GM12878 (cell line): Measurements from ENCODE around the gene FAM13C. TPM values are rescaled to one million over a fixed set of nuclear protein-coding genes. Genes with fewer than 3 reads are reported as not detected.

ENCODE experiments used
- ATAC-seq: fragments of 200-7000 bp; cut with Tn5 transposase; 3 replicates; pipeline ENCODE4 v1.9.1; 2020; ENCODE audit warnings: mild to moderate bottlenecking, moderate library complexity
- BruUV-seq: library from RNA; stranded (reverse); fragments of 400-500 nt; replicated peaks from 2 replicates; lab custom pipeline; 2021; lab: Mats Ljungman, UMichigan
- CTCF ChIA-PET: fragments of 300-600 bp; sonication (Branson Sonifier 250); formaldehyde crosslinking; extraction: SDS; loops from one replicate; lab custom pipeline; 2021; ENCODE audit warnings: inconsistent platforms; lab: Yijun Ruan, JAX
- POLR2A ChIA-PET: fragments of 350-600 bp; formaldehyde crosslinking; extraction: SDS; loops from one replicate; lab custom pipeline; 2021; ENCODE audit warnings: inconsistent platforms; lab: Charles Lee
- RAD21 ChIA-PET: fragments of 300-600 bp; sonication (Branson Sonifier 250); formaldehyde crosslinking; loops from one replicate; lab custom pipeline; 2023; ENCODE audit warnings: antibody characterized with exemption; ENCODE audit not compliant: unreplicated experiment; lab: Charles Lee
- SMC1A ChIA-PET: fragments of 300-600 bp; sonication (Branson Sonifier 250); formaldehyde crosslinking; loops from one replicate; lab custom pipeline; 2023; ENCODE audit not compliant: unreplicated experiment, uncharacterized antibody; lab: Charles Lee
- DNase-seq: peaks from one replicate; pipeline ENCODE4 v3.0.0-alpha.2; 2011; ENCODE audit warnings: low read depth, low spot score
- FAIRE-seq: peaks from 3 replicates; lab custom pipeline; 2011; peaks lifted over from hg19 to GRCh38; lab: Jason Lieb, UNC
- H2AFZ ChIP-seq: 2 replicates; pipeline ENCODE4 v1.6.0; 2011; ENCODE audit warnings: low read depth, low read length, control low read depth; ENCODE audit not compliant: control insufficient read depth
- H3K27ac ChIP-seq: 2 replicates; pipeline ENCODE4 v1.5.1; 2011; ENCODE audit warnings: control low read depth; ENCODE audit not compliant: control insufficient read depth, insufficient read depth
- H3K27me3 ChIP-seq, 2 experiments: replicated peaks in 1 of 2; 2 replicates each; pipeline versions ENCODE4 v1.6.0 to v1.6.1; 2011; ENCODE audit warnings: low read length in 1 of 2; ENCODE audit not compliant: control insufficient read depth in 2 of 2, insufficient read depth in 2 of 2
- H3K36me3 ChIP-seq, 2 experiments: 2 replicates each; pipeline ENCODE4 v1.5.1; 2011; ENCODE audit warnings: low read length in 1 of 2; ENCODE audit not compliant: control insufficient read depth in 2 of 2, insufficient read depth in 2 of 2
- H3K4me1 ChIP-seq: 2 replicates; pipeline ENCODE4 v1.6.1; 2011; ENCODE audit warnings: mild to moderate bottlenecking, low read length, moderate library complexity, mixed read lengths; ENCODE audit not compliant: control insufficient read depth, insufficient read depth
- H3K4me2 ChIP-seq: 2 replicates; pipeline ENCODE4 v1.6.0; 2011; ENCODE audit warnings: control low read depth; ENCODE audit not compliant: control insufficient read depth, insufficient read depth
- H3K4me3 ChIP-seq: fragments of 200-600 bp; sonication (generic); 2 replicates; pipeline ENCODE4 v1.5.1; 2016
- H3K79me2 ChIP-seq: 2 replicates; pipeline ENCODE4 v1.6.0; 2011; ENCODE audit warnings: low read length; ENCODE audit not compliant: control insufficient read depth, insufficient read depth
- H3K9ac ChIP-seq: 2 replicates; pipeline ENCODE4 v1.8.0; 2011; ENCODE audit warnings: low read length, control low read depth, mixed read lengths; ENCODE audit not compliant: control insufficient read depth, insufficient read depth
- H3K9me3 ChIP-seq: replicated peaks from 3 replicates; pipeline ENCODE4 v1.5.1; 2011; ENCODE audit warnings: mild to moderate bottlenecking, low read length; ENCODE audit not compliant: control insufficient read depth, insufficient read depth
- H4K20me1 ChIP-seq: 2 replicates; pipeline ENCODE4 v1.6.0; 2011; ENCODE audit not compliant: control insufficient read depth, insufficient read depth
- BCL11A ChIP-seq: IDR thresholded peaks from 2 replicates; pipeline ENCODE4 v1.6.1; 2011; ENCODE audit warnings: low read depth, low read length
- CHD2 ChIP-seq: IDR thresholded peaks from 2 replicates; pipeline ENCODE4 v1.6.1; 2011; ENCODE audit warnings: low read depth, low read length, improper control_type of control experiment, borderline replicate concordance
- CREB1 ChIP-seq: IDR thresholded peaks from 2 replicates; pipeline ENCODE4 v1.6.1; 2012; ENCODE audit warnings: low read depth, mild to moderate bottlenecking, inconsistent platforms
- ESRRA ChIP-seq: IDR thresholded peaks from 2 replicates; pipeline ENCODE4 v1.6.1; 2012; ENCODE audit warnings: mild to moderate bottlenecking, low read length, improper control_type of control experiment
- KLF5 ChIP-seq: fragments of 450-650 bp; IDR thresholded peaks from 2 replicates; pipeline ENCODE4 v1.6.1; 2014; ENCODE audit warnings: mild to moderate bottlenecking; ENCODE audit not compliant: partially characterized antibody
- SMAD1 ChIP-seq: fragments of 450-650 bp; IDR thresholded peaks from 2 replicates; pipeline ENCODE4 v1.6.1; 2018; ENCODE audit warnings: mild to moderate bottlenecking, low read depth; ENCODE audit not compliant: partially characterized antibody
- SMARCA5 ChIP-seq: fragments of 450-650 bp; IDR thresholded peaks from 2 replicates; pipeline ENCODE4 v1.6.1; 2017; ENCODE audit warnings: mild to moderate bottlenecking
- SP1 ChIP-seq: IDR thresholded peaks from one replicate; pipeline ENCODE4 v1.6.1; 2011; ENCODE audit warnings: low read depth, low read length
- SUPT20H ChIP-seq: IDR thresholded peaks from 2 replicates; pipeline ENCODE4 v1.6.1; 2011; ENCODE audit warnings: low read depth, mild to moderate bottlenecking, low read length, moderate library complexity, borderline replicate concordance; ENCODE audit not compliant: control insufficient read depth
- ZBTB11 ChIP-seq: fragments of 450-650 bp; formaldehyde crosslinking; IDR thresholded peaks from 2 replicates; pipeline ENCODE4 v1.5.0; 2022; ENCODE audit warnings: mild to moderate bottlenecking, missing genetic modification characterization
- WGBS: methylation state at CpG from one replicate; pipeline ENCODE4 v1.1.6; 2016; ENCODE audit warnings: low lambda C conversion rate; ENCODE audit not compliant: insufficient replicate concordance, insufficient coverage; ENCODE audit errors: missing lambda C conversion rate; 5-methylcytosine and 5-hydroxymethylcytosine counted together
- in situ Hi-C: fragments of 300-500 bp; cut with MboI; formaldehyde crosslinking; loops from 9 replicates; pipeline ENCODE4 v1.14.3; 2018; ENCODE audit warnings: mixed read lengths
- intact Hi-C: fragments of 100-400 bp; cut with micrococcal nuclease; formaldehyde crosslinking; loops from one replicate; pipeline ENCODE4 v1.14.2; 2022; ENCODE audit not compliant: unreplicated experiment
- polyA plus RNA-seq, 11 experiments: library from polyadenylated mRNA; depleted of rRNA in 4 of 11; unstranded in 6 of 11; stranded (reverse) in 5 of 11; fragments of >200 nt; fragmentation: Nextera tagmentation in 4 of 11; fragmentation: Illumina TruSeq in 1 of 11; extraction: Ambion mirVana in 4 of 11; extraction: Trizol in 1 of 11; gene quantifications; 1 replicate in 1 of 11; 2 replicates in 10 of 11; pipeline versions ENCODE4 v1.2.1 to v1.2.3, GENCODE V29; 2011 to 2016; ENCODE audit warnings: inconsistent platforms in 2 of 11, missing spikeins in 2 of 11, low read depth in 1 of 11
- total RNA-seq, 4 experiments: library from RNA; depleted of rRNA in 3 of 4; stranded (reverse); fragments of >200 nt in 3 of 4; fragmentation: Illumina TruSeq in 1 of 4; extraction: Trizol in 1 of 4; gene quantifications; 2 replicates each; pipeline versions ENCODE4 v1.2.1 to v1.2.3, GENCODE V29; 2013 to 2021
- TF ChIP-seq, protein P1 (sequence below): fragments of 450-650 bp; formaldehyde crosslinking; IDR thresholded peaks from 2 replicates; pipeline ENCODE4 v1.4.0; 2020; ENCODE audit warnings: mild to moderate bottlenecking, moderate library complexity

The FAM13C gene
- total and polyA plus RNA-seq, 10 of the 15 experiments (the other 5 are each of a cell fraction or from before 2014, with no cell fraction given): 0.04 to 0.31 (median 0.13) TPM; not detected in 5

DNA sequence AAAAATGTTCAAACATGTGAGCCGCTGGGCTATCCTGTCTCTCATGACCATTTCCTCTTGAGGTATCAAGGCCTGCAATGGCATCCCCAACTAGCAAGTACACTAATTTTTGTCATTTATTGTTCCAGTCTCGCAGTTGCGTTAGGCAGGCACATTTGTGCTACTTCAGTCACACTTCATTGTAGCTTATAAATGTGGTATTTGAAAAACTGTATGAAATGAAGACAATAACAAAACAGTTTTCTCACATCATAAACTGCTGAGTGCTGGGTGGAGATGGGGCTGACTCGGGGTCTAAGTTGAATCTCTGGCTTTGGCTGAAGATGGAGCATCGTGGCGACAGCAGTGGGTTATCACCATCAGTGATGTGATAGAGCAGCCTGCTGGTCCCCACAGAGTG lies 92.7 kb downstream of the FAM13C start:
- no peak overlapping the region for H3K4me3 ChIP-seq
- H2AFZ ChIP-seq: no peak overlapping the region
- no peaks in the 10 kb centered on the region for H3K9me3 ChIP-seq
- POLR2A ChIA-PET: no interaction called here
- TF ChIP-seq ESRRA: no peak
- no peak for TF ChIP-seq BCL11A
- TF ChIP-seq CHD2: no peak
- TF ChIP-seq KLF5: no peak
- TF ChIP-seq SUPT20H: no peak
- TF ChIP-seq, all 136 proteins: peak for 0
- in situ Hi-C loops (no loop called here), intact Hi-C loops (no loop called here)
- H3K4me1 ChIP-seq: no peaks in the 10 kb centered on the region
- 37% methylated on average over 6 of the region's 6 CpGs for WGBS
- CTCF ChIA-PET: no interaction called here
- no peaks in the 10 kb centered on the region for H3K27me3 ChIP-seq
- no peak for ATAC-seq
- no peak overlapping the region for H3K27ac ChIP-seq
- no peak overlapping the region for H3K9ac ChIP-seq
- no peaks in the 10 kb centered on the region for H3K79me2 ChIP-seq
- SMC1A ChIA-PET: interaction anchor here (1.5 kb wide), 1 partner anchor 11 kb away, joined by 3 read pairs; no protein-coding TSS in a partner anchor
- no peaks in the 10 kb centered on the region for H4K20me1 ChIP-seq
- no peak for FAIRE-seq
- no TSS peak for BruUV-seq
- H3K36me3 ChIP-seq: no peaks in the 10 kb centered on the region
- RAD21 ChIA-PET: interaction anchor here (1.0 kb wide), 1 partner anchor 317 kb away, joined by 3 read pairs; no protein-coding TSS in a partner anchor
- H3K4me2 ChIP-seq: no peak overlapping the region
- no peak for DNase-seq

DNA sequence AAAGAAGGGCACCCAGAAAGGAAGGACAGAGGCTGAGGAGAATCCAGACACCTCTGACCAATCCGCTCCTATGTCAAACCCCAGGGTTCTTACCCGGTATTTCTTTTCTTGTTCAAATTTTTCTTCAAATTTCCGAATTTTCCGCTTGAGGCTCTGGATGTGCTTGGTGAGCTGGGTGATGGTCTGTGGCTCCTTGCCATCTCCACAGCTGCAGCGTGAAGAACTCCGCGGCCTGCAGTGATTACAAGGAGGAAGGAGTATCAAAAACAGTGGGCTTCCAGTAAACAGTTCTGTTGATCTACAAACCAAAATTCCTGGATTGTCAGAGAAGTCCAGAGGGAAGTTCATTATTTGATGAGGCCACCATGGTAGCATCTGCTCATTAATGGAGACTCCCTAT lies 93.9 kb downstream of the FAM13C start:
- BruUV-seq: no TSS peak
- no peak for FAIRE-seq
- H3K27ac ChIP-seq: no peak overlapping the region
- CTCF ChIA-PET: no interaction called here
- no peak overlapping the region for H3K4me2 ChIP-seq
- POLR2A ChIA-PET: no interaction called here
- no peak for DNase-seq
- no peaks in the 10 kb centered on the region for H3K36me3 ChIP-seq
- RAD21 ChIA-PET: no interaction called here
- no peaks in the 10 kb centered on the region for H3K27me3 ChIP-seq
- WGBS: 34% methylated on average over 7 of the region's 7 CpGs
- SMC1A ChIA-PET: no interaction called here
- no peaks in the 10 kb centered on the region for H4K20me1 ChIP-seq
- no peak for ATAC-seq
- no peak overlapping the region for H3K9ac ChIP-seq
- no peak overlapping the region for H3K4me3 ChIP-seq
- H3K79me2 ChIP-seq: no peaks in the 10 kb centered on the region
- H2AFZ ChIP-seq: no peak overlapping the region
- intact Hi-C loops (no loop called here), in situ Hi-C loops (no loop called here)
- H3K4me1 ChIP-seq: no peaks in the 10 kb centered on the region
- no peaks in the 10 kb centered on the region for H3K9me3 ChIP-seq
- TF ChIP-seq ZBTB11 (CRISPR knock-in tag) (no peak), SP1 (no peak), SMARCA5 (no peak), SMAD1 (no peak), CREB1 (no peak)
- TF ChIP-seq, protein P1, sequence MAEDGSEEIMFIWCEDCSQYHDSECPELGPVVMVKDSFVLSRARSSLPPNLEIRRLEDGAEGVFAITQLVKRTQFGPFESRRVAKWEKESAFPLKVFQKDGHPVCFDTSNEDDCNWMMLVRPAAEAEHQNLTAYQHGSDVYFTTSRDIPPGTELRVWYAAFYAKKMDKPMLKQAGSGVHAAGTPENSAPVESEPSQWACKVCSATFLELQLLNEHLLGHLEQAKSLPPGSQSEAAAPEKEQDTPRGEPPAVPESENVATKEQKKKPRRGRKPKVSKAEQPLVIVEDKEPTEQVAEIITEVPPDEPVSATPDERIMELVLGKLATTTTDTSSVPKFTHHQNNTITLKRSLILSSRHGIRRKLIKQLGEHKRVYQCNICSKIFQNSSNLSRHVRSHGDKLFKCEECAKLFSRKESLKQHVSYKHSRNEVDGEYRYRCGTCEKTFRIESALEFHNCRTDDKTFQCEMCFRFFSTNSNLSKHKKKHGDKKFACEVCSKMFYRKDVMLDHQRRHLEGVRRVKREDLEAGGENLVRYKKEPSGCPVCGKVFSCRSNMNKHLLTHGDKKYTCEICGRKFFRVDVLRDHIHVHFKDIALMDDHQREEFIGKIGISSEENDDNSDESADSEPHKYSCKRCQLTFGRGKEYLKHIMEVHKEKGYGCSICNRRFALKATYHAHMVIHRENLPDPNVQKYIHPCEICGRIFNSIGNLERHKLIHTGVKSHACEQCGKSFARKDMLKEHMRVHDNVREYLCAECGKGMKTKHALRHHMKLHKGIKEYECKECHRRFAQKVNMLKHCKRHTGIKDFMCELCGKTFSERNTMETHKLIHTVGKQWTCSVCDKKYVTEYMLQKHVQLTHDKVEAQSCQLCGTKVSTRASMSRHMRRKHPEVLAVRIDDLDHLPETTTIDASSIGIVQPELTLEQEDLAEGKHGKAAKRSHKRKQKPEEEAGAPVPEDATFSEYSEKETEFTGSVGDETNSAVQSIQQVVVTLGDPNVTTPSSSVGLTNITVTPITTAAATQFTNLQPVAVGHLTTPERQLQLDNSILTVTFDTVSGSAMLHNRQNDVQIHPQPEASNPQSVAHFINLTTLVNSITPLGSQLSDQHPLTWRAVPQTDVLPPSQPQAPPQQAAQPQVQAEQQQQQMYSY (CRISPR knock-in tag): no peak
